ENCODE data around the gene ENPP1.

GRCh38 chr6:131890091-131890490 lies 82.3 kb downstream of the ENPP1 start:
- no peak for TF ChIP-seq CTCF (IDR thresholded peaks at IDR 0.05 in 2 of 3, conservative IDR thresholded peaks at IDR 0.05 in 1 of 3; ENCODE audit: insufficient read depth in 2 of 3, low read depth in 1 of 3, low read length in 3 of 3)
- TF ChIP-seq CREM (IDR thresholded peaks at IDR 0.05; ENCODE audit: low read depth): no peak
- no peak for TF ChIP-seq ATF3 (IDR thresholded peaks at IDR 0.05)
- TF ChIP-seq ATF3 (CRISPR knock-in tag; conservative IDR thresholded peaks at IDR 0.05): no peak
- TF ChIP-seq MED1 (CRISPR knock-in tag; IDR thresholded peaks at IDR 0.05; ENCODE audit: borderline replicate concordance): no peak
- no peak for TF ChIP-seq NFRKB (IDR thresholded peaks at IDR 0.05; ENCODE audit: low read depth)
- TF ChIP-seq, protein P1, sequence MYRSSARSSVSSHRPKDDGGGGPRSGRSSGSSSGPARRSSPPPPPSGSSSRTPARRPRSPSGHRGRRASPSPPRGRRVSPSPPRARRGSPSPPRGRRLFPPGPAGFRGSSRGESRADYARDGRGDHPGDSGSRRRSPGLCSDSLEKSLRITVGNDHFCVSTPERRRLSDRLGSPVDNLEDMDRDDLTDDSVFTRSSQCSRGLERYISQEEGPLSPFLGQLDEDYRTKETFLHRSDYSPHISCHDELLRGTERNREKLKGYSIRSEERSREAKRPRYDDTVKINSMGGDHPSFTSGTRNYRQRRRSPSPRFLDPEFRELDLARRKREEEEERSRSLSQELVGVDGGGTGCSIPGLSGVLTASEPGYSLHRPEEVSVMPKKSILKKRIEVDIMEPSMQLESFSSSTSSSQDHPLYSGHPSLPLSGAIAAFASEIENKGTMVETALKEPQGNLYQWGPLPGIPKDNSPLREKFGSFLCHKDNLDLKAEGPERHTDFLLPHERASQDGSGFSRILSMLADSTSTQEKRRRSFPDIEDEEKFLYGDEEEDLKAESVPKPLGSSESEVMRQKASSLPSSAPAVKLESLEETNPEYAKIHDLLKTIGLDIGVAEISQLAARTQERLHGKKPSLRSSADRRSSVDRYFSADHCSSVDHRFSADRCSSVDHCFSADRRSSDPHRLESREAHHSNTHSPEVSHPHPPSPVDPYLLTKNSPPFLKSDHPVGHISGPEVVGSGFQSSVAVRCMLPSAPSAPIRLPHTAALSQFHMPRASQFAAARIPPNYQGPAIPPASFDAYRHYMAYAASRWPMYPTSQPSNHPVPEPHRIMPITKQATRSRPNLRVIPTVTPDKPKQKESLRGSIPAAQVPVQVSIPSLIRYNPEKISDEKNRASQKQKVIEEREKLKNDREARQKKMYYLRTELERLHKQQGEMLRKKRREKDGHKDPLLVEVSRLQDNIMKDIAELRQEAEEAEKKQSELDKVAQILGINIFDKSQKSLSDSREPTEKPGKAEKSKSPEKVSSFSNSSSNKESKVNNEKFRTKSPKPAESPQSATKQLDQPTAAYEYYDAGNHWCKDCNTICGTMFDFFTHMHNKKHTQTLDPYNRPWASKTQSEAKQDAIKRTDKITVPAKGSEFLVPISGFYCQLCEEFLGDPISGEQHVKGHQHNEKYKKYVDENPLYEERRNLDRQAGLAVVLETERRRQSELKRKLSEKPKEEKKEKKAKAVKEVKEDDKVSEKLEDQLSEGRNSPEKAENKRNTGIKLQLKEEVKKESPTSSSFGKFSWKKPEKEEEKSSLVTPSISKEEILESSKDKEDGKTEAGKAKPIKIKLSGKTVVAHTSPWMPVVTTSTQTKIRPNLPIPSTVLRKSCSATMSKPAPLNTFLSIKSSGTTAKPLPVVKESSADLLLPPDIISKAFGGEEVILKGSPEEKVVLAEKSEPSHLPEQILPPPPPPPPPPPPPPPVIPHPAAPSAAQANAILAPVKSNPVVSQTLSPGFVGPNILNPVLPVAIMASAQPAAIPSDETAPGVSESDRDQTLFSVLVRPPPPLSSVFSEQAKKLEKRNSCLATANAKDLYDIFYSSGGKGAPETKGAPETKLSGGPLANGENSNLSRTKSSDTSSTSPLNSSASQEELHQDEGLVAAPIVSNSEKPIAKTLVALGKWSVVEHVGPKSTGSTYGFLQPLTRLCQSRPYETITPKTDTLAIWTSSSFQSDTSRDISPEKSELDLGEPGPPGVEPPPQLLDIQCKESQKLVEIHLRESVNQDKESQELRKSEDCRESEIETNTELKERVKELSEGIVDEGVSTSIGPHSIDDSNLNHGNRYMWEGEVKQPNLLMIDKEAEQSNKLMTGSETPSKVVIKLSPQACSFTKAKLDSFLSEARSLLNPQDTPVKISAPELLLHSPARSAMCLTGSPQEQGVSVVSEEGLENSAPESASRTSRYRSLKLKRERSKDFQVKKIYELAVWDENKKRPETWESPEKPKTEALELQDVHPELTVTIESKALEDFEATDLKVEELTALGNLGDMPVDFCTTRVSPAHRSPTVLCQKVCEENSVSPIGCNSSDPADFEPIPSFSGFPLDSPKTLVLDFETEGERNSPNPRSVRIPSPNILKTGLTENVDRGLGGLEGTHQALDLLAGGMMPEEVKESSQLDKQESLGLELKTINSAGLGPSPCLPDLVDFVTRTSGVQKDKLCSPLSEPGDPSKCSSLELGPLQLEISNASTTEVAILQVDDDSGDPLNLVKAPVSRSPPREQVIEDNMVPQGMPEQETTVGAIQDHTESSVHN (IDR thresholded peaks at IDR 0.05; ENCODE audit: borderline replicate concordance in 1 of 2, low read depth in 1 of 2): no peak
- TF ChIP-seq ETS1 (conservative IDR thresholded peaks at IDR 0.05; ENCODE audit: control insufficient read depth, low read depth, low read length): no peak
- TF ChIP-seq ZNF586 (CRISPR knock-in tag; conservative IDR thresholded peaks at IDR 0.05): no peak
- TF ChIP-seq, protein P2, sequence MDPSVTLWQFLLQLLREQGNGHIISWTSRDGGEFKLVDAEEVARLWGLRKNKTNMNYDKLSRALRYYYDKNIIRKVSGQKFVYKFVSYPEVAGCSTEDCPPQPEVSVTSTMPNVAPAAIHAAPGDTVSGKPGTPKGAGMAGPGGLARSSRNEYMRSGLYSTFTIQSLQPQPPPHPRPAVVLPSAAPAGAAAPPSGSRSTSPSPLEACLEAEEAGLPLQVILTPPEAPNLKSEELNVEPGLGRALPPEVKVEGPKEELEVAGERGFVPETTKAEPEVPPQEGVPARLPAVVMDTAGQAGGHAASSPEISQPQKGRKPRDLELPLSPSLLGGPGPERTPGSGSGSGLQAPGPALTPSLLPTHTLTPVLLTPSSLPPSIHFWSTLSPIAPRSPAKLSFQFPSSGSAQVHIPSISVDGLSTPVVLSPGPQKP (CRISPR knock-in tag; IDR thresholded peaks at IDR 0.05): no peak
- TF ChIP-seq FOXM1 (IDR thresholded peaks at IDR 0.05; ENCODE audit: low read depth): no peak
- no peak for TF ChIP-seq FOXM1 (CRISPR knock-in tag; IDR thresholded peaks at IDR 0.05; ENCODE audit: low read depth)

Data from K562 (cell line).